ENCODE measurements around the gene CR1.
"Not testable (repeated sequence)": the region's sequence is repeated elsewhere in the genome, so short reads cannot be mapped to it uniquely, and the experiment has no call there.

Gene CR1

DNA sequence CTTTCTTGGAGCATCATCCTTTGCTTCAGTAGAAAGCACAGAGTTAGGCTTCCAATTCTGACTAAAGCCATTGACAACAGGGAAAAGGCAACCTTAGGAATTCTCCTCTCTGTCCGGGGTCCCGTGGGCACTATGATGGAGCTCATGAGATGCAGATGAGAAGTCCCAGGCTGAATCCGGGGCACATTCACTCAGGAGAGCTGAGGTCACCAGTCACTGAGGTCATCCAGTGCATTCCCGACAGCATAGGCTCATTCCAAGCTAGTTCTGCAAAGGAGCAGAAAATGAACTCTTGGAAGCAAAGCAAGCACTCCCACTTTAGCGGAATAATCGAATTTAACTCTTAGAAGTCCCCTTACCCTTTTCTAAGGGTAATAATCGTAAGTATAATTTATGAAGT lies 6.8 kb downstream of the CR1 start:
- in situ Hi-C loops (cut with HindIII; ENCODE audit: low sequenced_read_pairs), result no loop called here

DNA sequence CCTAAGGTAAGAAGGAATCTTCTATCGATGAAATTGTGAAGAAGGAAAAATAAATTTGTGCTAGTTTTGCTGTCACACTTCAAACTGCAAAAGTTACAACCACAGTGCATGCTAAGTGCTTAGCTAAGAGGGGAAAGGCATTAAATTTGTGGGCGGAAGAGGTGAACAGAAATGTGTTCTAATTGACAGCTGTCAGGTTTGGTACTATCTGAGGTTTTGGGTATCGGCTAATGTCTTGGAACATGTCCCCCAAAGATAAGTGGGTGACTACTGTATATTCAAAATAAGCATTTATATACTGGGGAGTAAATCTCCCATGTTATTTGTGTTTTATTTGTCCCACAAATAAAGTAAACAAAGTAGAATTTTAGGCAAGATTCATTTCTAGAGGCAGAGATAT lies 8.0 kb downstream of the CR1 start:
- in situ Hi-C loops (cut with HindIII; ENCODE audit: low sequenced_read_pairs), result no loop called here

GRCh38 chr1:207504438-207504837 lies 8.5 kb downstream of the CR1 start:
- in situ Hi-C loops (cut with HindIII; ENCODE audit: low sequenced_read_pairs), result no loop called here

GRCh38 chr1:207510444-207510843 lies 14.5 kb downstream of the CR1 start:
- in situ Hi-C loops (cut with HindIII; ENCODE audit: low sequenced_read_pairs), result no loop called here

DNA sequence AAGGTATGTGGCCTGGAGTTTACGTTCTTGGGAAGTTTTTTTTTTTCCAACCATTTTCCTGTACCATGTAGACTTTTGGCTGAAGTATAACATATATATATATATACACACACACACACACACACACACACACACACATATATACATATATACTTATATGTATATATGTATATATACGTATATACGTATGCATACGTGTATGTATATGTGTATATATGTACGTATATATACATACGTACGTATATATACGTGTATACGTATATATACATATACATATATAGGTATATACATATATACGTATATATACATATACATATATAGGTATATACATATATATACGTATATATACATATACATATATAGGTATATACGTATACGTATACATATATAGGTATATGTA lies 18.9 kb downstream of the CR1 start:
- in situ Hi-C loops (cut with HindIII; ENCODE audit: low sequenced_read_pairs), result no loop called here

- in situ Hi-C loops (cut with HindIII; ENCODE audit: low sequenced_read_pairs), result no loop called here
These were observed 20.8 kb downstream of the CR1 start for GRCh38 chr1:207516729-207517128.

DNA sequence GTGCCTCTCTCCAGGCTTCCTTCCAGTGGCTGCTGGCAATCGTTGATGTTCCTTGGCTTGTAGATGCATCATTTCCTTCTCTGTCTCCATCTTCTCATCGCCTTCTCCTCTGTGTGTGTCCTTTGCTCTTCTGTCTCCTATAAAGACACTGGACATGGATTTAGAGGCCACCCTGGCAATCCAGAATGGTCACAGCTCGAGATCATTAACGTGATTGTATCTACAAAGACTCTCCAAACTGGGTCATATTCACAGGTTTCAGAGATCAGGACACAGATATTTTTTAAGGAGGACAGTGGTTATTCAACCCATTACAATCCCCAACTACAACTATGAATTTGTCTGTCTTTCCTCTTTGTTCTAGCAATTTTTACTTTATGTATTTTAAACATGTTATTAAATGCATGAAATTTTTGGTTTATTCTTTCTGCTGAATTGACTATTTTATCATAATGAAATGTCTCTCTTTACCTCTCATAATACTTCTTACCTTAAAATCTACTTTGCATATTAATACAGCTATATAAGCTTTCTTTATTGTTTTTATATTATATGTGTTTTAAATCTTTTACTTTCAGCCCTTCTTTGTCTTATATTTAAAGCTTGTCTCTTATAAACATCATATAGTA lies 22.8 kb downstream of the CR1 start:
- in situ Hi-C loops (cut with HindIII; ENCODE audit: low sequenced_read_pairs), result no loop called here

GRCh38 chr1:207519505-207520399 lies 23.8 kb downstream of the CR1 start:
- in situ Hi-C loops (cut with HindIII; ENCODE audit: low sequenced_read_pairs), result no loop called here

DNA sequence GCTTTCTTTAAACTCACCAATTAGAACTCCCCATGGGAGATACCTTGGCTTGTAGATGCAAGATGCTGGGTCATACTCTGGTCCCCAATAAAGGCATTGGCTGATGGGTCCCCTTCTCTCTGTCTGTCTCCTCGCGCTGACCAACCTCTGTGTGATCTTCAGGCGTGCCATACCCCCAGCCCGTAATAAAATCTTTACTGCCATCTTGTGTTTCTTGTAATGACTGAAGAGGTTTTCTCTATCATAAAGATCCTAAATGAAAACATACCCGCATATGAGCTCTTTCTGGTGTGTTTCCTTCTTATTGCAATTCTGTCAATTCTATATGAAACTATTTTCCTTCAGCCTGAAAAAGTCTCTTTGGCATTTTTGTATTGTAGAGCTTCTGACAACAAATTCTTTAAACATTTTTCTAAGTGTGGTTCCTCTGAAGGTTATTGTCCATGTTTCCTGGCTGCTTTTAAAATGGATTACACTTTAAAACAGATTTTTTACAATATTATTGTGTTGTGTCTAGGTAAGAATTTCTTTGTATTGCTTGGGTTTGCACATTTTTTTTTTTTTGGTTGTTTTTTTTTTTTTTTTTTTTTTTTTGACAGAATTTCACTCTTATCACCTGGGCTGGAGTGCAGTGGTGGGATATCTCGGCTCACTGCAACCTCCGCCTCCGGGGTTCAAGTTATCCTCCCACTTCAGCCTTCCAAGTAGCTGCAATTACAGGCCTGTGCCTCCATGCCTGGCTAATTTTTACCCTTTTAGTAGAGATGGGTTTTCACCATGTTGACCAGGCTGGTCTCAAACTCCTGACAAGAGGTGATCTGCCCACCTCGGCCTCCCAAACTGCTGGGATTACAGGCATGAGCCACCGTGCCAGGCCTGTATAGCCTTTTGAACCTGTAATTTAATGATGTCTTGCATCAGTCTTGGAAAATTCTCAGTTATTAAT lies 24.7 kb downstream of the CR1 start:
- in situ Hi-C loops (cut with HindIII; ENCODE audit: low sequenced_read_pairs), result not testable (repeated sequence)

DNA sequence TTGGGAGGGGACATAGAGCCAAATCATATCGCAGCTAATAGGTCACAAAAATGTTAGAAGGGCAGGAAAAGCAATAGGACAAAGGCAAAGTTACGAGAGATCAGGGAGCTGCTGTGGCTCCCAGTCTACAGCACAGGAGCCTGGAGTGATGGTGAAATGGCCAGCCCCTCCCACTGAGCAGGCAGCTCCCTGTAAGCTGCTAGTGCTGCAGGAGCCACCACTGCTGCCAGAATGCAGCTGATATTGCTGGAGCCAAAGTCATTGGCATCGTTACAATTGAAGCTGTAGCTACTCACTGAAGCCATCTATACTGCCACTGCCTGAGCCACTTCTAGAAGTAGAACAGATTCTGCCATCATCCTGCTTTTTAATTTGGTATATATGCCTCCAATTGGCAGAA lies 29.3 kb downstream of the CR1 start:
- in situ Hi-C loops (cut with HindIII; ENCODE audit: low sequenced_read_pairs), result not testable (repeated sequence)

DNA sequence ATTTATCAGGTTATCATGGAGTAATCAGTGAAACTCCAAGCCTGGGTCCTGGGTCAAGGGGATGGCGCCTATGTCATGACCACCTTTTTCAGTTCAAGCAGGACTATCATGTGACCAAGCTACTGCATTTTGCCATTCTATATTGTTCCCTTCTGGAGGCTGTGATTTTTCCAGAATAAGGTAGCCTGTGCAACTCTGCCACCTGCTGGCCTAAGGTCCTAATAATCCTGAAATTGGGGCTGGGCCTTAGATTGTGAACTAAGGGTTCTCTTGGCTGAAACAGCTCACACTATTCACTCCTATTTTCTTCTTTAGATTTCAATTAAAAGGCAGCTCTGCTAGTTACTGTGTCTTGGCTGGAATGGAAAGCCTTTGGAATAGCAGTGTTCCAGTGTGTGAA lies 32.4 kb downstream of the CR1 start:
- in situ Hi-C loops (cut with HindIII; ENCODE audit: low sequenced_read_pairs), result not testable (repeated sequence)

DNA sequence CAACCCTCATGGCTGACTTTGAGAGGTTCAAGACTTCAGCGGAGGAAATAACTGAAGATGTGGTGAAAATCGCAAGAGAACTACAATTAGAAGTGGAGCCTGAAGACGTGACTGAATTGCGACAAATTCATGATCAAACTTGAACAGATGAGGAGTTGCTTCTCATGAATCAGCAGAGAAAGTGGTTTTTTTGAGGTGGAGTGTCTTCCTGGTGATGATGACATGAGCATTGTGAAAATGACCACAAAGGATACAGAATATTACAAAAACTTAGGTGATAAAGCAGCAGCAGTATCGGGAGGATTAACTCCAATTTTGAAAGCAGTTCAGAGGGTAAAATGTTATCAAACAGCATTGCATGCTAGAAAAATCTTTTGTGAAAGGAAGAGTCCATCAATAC lies 40.3 kb downstream of the CR1 start:
- in situ Hi-C loops (cut with HindIII; ENCODE audit: low sequenced_read_pairs), result not testable (repeated sequence)

DNA sequence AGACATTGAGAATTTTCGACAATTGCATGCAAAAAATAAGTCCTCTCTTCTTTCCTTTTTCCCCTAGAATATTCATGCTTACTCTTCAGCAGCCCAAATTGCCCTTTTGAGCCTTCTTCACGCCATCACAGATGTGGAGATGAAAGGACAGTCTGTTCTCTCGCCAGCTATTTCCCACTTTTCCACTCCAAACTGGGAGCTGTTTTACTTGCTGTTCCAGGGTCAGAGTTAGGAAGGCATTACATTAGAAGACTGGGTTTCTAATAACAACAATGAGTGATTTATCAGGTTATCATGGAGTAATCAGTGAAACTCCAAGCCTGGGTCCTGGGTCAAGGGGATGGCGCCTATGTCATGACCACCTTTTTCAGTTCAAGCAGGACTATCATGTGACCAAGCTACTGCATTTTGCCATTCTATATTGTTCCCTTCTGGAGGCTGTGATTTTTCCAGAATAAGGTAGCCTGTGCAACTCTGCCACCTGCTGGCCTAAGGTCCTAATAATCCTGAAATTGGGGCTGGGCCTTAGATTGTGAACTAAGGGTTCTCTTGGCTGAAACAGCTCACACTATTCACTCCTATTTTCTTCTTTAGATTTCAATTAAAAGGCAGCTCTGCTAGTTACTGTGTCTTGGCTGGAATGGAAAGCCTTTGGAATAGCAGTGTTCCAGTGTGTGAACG lies 50.9 kb downstream of the CR1 start:
- in situ Hi-C loops (cut with HindIII; ENCODE audit: low sequenced_read_pairs), result not testable (repeated sequence)

- in situ Hi-C loops (cut with HindIII; ENCODE audit: low sequenced_read_pairs), result not testable (repeated sequence)
These were observed 58.9 kb downstream of the CR1 start for GRCh38 chr1:207554823-207555222.

DNA sequence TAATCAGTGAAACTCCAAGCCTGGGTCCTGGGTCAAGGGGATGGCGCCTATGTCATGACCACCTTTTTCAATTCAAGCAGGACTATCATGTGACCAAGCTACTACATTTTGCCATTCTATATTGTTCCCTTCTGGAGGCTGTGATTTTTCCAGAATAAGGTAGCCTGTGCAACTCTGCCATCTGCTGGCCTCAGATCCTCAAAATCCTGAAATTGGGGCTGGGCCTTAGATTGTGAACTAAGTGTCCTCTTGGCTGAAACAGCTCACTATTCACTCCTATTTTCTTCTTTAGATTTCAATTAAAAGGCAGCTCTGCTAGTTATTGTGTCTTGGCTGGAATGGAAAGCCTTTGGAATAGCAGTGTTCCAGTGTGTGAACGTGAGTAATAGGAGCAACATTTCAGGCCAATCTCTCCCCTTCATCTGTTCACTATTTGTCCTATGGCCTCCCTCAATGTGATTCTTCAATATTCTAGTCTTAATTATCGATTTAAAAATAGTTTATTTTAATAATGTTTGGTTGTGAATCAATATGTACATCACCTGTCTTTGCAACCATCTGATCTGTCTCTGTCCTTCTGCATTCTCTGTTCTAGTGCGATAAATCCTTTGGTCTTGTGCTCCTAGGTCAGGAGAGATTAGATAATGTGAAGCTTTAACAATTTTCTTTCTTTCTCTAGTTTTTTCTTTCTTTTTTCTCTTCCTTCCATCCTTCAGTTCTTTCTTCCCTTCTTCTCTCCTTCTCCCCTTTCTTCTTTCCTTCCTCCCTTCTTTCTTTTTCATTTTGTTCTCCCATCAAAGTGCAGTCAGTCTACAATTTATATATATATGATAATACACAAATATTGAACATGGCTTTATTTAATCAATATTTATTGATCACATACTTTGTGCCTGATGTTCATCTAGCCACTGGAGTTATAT lies 69.8 kb downstream of the CR1 start:
- in situ Hi-C loops (cut with HindIII; ENCODE audit: low sequenced_read_pairs), result no loop called here

DNA sequence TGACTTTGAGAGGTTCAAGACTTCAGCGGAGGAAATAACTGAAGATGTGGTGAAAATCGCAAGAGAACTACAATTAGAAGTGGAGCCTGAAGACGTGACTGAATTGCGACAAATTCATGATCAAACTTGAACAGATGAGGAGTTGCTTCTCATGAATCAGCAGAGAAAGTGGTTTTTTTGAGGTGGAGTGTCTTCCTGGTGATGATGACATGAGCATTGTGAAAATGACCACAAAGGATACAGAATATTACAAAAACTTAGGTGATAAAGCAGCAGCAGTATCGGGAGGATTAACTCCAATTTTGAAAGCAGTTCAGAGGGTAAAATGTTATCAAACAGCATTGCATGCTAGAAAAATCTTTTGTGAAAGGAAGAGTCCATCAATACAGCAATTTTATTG lies 76.0 kb downstream of the CR1 start:
- in situ Hi-C loops (cut with HindIII; ENCODE audit: low sequenced_read_pairs), result not testable (repeated sequence)

DNA sequence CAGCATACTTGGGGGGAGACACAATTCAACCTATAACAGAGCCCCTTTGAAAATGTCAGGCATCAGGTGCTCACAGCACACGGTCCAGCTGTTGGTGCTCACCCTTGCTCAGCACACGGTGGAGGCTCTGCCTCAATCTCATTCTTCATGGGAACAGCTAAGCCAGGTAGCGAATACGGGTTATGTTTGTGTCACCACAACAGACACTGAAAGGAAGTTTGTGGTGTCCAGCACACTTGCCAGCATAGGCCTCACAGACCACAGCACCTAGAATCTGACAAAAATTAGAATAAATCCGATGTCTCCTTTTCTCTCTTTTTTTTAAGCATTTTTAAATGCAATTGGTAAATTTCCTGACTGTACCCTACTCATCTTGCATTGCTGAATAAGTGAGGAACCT lies 77.1 kb downstream of the CR1 start:
- in situ Hi-C loops (cut with HindIII; ENCODE audit: low sequenced_read_pairs), result not testable (repeated sequence)

DNA sequence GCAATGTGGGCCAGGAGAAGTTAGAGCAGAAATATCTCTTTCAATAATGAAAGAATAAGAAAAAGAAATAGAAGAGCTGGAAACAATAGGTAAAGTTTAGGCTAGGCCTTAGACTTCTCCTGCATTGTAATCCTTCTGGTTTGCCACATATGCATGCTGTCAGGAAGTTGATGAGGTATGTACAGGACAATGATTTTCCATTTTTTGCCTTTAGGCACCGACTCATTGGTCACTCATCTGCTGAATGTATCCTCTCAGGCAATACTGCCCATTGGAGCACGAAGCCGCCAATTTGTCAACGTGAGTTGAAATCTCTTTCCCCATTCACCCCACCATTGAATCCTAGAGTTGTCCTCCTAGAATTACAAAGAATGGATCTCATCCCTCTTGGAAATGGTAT lies 79.4 kb downstream of the CR1 start:
- in situ Hi-C loops (cut with HindIII; ENCODE audit: low sequenced_read_pairs), result not testable (repeated sequence)

DNA sequence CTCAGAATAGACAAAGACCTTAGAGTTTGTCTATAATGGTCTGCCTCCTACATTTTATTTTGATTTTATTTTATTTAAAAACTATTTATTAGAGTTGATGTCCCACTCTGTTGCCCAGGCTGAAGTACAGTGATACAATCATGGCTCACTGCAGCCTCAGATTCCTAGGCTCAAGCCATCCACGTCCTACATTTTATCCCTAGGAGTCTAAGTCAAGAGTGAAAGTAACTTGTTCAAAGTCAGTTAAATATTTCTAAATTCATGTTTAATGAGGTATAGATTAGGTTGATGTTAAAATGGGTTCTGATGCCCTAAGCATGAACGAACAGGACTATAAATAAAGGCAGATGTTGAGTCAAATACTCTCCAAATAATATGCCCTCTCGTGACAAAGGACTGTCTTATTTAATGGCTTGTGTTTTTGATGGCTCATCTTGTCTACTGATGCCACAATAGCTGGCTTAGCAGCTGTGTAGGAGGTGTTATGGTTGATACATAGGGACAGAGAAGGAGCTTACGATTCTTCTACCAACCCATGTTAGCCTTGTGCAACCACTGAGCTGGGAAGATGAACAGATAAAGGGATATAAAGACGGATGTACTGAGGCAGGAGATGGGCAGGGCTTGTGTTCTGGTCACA lies 83.0 kb downstream of the CR1 start:
- in situ Hi-C loops (cut with HindIII; ENCODE audit: low sequenced_read_pairs), result no loop called here

Data from DLD1 (cell line).